Memory B cell (primary cell): ENCODE data around the gene DOCK10.

Experiments
- ATAC-seq: fragments of 150-1000 bp; cut with Tn5 transposase; 2 replicates; pipeline ENCODE4 v1.10.0; 2021; ENCODE audit warnings: low read depth, mild to moderate bottlenecking, moderate library complexity
- DNase-seq, 2 donors: peaks; one replicate each; pipeline ENCODE4 v3.0.0; 2022; ENCODE audit warnings: low spot score in 2 of 2
- H3K27ac Mint-ChIP-seq: one replicate; pipeline ENCODE4 v1.8.0; 2022; ENCODE audit warnings: mild to moderate bottlenecking, moderate library complexity, mixed read lengths
- H3K27me3 Mint-ChIP-seq: one replicate; pipeline ENCODE4 v1.8.0; 2022; ENCODE audit warnings: mixed read lengths
- H3K36me3 Mint-ChIP-seq: one replicate; pipeline ENCODE4 v1.8.0; 2022; ENCODE audit warnings: mild to moderate bottlenecking, mixed read lengths
- H3K4me1 Mint-ChIP-seq: one replicate; pipeline ENCODE4 v1.8.0; 2022; ENCODE audit warnings: mixed read lengths
- H3K4me3 Mint-ChIP-seq: one replicate; pipeline ENCODE4 v1.8.0; 2022; ENCODE audit warnings: mild to moderate bottlenecking, moderate library complexity, mixed read lengths
- H3K9me3 Mint-ChIP-seq: one replicate; pipeline ENCODE4 v1.8.0; 2022; ENCODE audit warnings: mixed read lengths

Gene DOCK10

DNA sequence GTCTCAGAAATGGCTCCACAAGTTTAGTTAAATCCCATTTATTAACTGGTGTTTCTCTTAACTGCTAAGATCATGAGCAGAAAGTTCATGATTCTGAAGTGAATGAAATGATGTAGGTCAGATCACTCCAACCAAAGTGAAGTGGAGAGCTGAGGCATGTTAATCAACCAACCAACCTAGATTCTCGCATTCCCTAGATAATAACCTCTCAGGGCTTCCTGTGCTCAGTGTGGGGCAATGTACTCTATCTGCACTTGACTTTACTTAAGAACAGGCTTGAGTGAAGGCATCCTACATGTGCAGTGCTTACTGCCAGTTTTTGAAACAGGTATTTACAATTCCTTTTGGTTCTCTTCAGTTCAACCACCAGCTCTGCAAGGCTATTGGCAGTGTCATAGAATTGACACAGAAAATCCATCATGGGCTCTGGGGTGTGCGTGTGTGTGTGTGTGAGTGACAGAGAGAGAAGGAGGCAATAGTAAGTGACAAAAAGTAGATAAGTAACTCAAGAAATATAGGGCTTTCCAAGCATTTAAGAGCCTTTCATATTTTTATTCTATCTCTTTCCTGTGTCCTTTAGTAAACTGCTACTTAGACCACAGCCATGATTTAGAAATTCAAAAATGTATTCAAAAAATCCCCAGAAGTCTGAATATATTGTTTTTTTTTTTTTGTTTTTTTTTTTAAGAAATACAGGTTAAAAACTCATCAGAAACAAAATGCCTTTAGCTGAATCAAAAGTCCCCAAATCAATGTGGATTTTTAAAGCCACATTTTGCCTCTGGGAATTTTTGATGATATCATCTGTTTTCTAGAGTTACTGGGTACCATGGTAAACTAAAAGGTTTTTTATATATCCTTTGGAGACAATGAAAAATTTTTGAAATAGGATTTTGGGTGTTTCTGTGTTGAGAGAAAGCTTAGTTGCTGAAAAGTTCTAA lies 28.6 kb downstream of the DOCK10 start:
- H3K27me3 Mint-ChIP-seq, result no peaks in the 10 kb centered on the region
- ATAC-seq, result no peak
- DNase-seq, result no peak
- peaks cover 17% of the 10 kb centered on the region for H3K4me1 Mint-ChIP-seq
- H3K4me3 Mint-ChIP-seq, result no peak overlapping the region
- no peaks in the 10 kb centered on the region for H3K9me3 Mint-ChIP-seq
- no peak overlapping the region for H3K27ac Mint-ChIP-seq
- peaks cover 2% of the 10 kb centered on the region for H3K36me3 Mint-ChIP-seq

DNA sequence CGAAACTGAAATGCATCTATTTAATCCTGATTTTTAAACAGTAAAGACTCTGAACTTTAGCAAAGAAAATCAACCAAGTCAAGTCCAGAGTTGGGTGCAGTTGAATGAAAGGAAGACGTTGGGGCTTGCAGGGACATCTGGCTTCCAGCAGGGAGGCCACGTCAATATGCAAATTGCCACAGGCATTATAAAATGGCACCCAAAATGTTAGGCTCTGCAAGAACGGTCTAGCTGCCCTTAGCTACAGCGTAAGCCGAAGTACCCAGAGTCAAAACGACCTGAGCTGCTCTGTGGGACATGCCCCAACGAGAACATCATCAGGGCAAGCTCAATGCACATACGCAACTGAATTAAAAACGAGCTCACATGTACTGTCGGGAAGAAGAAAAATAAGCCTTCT lies 30.7 kb downstream of the DOCK10 start:
- Mint-ChIP-seq H3K36me3 (peaks cover 2% of the 10 kb centered on the region), H3K27me3 (no peaks in the 10 kb centered on the region), H3K27ac (no peak overlapping the region), H3K9me3 (no peaks in the 10 kb centered on the region), H3K4me3 (no peak overlapping the region), H3K4me1 (peaks cover 26% of the 10 kb centered on the region)
- ATAC-seq (no peak), DNase-seq (no peak)

DNA sequence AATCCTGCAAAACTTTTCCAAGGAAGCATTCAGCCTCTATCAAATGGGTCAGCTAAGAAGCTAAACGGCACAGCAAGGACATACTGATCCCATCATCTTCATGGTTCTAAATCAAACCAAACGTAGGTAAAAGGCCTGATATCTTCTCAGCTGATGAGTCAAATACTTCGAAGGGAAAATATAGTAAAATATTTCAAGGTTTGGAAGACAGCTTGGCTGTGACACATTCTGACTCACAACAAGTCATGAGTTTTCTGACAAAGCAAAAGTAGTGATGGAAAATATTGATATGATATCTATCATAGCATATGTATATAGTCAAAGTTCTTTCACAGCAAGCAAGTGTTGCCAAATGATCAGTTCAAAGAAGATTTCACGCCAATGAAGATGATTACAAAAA lies 31.5 kb downstream of the DOCK10 start:
- Mint-ChIP-seq H3K27ac (no peak overlapping the region), H3K4me1 (peaks cover 28% of the 10 kb centered on the region), H3K27me3 (no peaks in the 10 kb centered on the region), H3K4me3 (no peak overlapping the region), H3K9me3 (no peaks in the 10 kb centered on the region), H3K36me3 (peaks cover 3% of the 10 kb centered on the region)
- DNase-seq (no peak), ATAC-seq (no peak)

DNA sequence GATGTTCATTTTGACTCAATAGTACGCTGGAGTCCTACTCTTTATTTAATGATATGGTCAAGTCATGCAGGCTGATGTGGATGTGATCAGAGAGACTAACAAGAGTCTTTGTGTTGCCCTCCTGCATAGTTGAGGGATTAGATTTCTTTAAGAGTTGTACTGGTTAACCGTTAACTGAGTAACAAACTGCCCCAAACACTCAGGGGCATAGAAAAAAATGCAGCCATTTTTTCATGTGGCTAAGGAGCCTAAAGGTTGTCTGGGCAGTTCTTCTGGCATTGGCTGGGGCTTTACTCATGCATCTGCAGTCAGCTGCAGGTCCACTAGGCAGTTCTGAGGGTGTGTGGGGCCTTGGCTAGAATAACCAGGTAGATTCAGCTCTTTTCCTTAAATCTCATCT lies 32.5 kb downstream of the DOCK10 start:
- no peak overlapping the region for H3K4me3 Mint-ChIP-seq
- H3K4me1 Mint-ChIP-seq, result peaks cover 28% of the 10 kb centered on the region
- H3K27me3 Mint-ChIP-seq, result no peaks in the 10 kb centered on the region
- no peak overlapping the region for H3K27ac Mint-ChIP-seq
- H3K9me3 Mint-ChIP-seq, result no peaks in the 10 kb centered on the region
- peaks cover 3% of the 10 kb centered on the region for H3K36me3 Mint-ChIP-seq
- ATAC-seq, result no peak
- DNase-seq, result no peak

DNA sequence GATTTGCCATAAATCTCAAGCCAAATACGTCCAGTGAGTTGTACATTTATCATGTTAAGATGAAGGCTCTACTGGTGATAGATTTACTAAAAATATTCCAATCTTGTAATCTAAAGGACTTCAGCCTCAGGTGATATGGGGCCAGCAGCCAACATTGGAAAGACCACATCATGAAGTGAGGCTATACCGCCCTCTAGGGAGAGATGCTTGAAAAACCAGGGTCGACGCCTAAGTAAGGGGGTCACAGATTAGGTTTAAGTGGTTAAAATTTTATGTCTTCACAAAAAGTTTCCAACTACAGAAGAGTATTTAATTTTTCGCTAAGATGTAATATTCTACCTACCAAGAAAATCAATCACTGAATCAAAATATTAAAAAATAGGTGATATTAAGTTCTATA lies 33.3 kb downstream of the DOCK10 start:
- Mint-ChIP-seq H3K27me3 (no peaks in the 10 kb centered on the region), H3K27ac (peak overlapping the region; percentile 65), H3K4me1 (peaks cover 28% of the 10 kb centered on the region), H3K9me3 (no peaks in the 10 kb centered on the region), H3K4me3 (no peak overlapping the region), H3K36me3 (peaks cover 3% of the 10 kb centered on the region)
- peak; percentile 37 for ATAC-seq
- DNase-seq, result no peak

DNA sequence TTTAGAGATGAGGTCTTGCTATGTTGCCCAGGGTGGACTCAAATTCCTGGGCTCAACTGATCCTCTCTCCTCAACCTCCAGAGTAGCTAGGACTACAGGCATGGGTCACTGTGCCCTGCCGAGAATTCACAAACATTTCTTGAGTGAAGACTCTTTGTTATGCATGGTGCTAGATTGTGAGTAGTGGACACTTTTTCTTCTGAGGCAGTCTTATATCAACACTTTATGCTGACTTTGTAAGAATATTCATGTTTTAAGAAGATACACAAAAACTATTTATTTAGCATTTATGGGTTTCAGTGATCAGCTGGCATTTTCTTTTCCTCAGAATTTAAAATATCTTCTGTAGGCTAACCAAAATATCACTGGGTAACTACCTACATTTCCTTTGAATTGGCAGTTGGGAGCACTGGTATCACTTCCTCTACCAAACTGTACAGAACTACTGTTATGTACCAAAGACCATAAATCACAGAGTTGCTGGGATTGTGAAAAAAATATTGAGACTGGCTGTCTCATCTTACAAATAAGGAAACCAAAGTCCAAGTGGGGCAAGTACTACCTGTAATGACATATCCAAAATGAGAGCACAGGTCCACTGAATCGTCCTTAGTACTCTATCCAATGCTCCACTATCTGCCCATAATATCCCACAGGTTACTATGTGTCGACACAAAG lies 34.0 kb downstream of the DOCK10 start:
- H3K4me3 Mint-ChIP-seq, result no peak overlapping the region
- DNase-seq (no peak), ATAC-seq (peak; percentile 81)
- peaks cover 25% of the 10 kb centered on the region for H3K4me1 Mint-ChIP-seq
- H3K36me3 Mint-ChIP-seq, result peaks cover 3% of the 10 kb centered on the region
- peak overlapping the region; percentile 65 for H3K27ac Mint-ChIP-seq
- no peaks in the 10 kb centered on the region for H3K9me3 Mint-ChIP-seq
- no peaks in the 10 kb centered on the region for H3K27me3 Mint-ChIP-seq

DNA sequence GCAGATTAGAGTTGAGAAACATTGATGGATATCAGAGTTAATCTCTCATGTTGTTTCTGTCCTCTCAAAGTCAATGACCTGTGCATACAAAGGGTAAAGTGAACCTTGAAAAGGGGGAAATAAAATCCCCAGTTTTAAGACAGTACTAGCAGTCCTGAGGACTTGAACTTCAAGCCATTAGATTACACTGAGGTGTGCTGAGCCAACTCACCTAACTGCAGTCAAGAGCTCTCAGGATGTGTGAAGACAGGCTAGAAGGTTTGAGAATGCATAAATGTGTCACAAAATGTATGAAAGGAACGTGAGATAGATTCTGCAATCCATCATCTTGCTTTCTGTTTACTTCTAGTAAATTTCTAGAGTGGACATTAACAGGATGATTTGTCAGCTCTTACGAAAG lies 35.5 kb downstream of the DOCK10 start:
- no peaks in the 10 kb centered on the region for H3K27me3 Mint-ChIP-seq
- no peaks in the 10 kb centered on the region for H3K9me3 Mint-ChIP-seq
- peaks cover 3% of the 10 kb centered on the region for H3K36me3 Mint-ChIP-seq
- ATAC-seq, result no peak
- peaks cover 36% of the 10 kb centered on the region for H3K4me1 Mint-ChIP-seq
- DNase-seq, result no peak
- peak overlapping the region; percentile 21 for H3K27ac Mint-ChIP-seq
- H3K4me3 Mint-ChIP-seq, result no peak overlapping the region

DNA sequence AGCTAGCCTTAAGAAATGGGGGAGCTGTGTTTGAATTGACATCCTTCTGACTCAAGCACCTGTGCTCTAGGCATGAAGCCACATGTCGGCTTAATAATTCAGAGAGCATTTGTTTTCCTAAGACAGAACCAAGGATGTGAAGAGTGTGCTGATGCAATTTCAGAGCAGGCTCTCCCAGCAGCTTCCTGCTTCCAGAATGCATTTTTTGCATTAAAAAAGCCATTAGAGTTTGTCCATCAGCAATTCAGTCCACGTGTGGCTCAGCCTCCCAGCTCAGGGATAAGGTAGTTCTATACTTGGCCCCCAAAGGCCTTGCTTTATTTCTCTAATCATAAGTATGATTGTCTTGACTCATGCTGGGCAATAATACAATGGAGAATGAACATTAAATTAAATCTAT lies 37.7 kb downstream of the DOCK10 start:
- Mint-ChIP-seq H3K4me1 (peaks cover 34% of the 10 kb centered on the region), H3K36me3 (peaks cover 2% of the 10 kb centered on the region)

DNA sequence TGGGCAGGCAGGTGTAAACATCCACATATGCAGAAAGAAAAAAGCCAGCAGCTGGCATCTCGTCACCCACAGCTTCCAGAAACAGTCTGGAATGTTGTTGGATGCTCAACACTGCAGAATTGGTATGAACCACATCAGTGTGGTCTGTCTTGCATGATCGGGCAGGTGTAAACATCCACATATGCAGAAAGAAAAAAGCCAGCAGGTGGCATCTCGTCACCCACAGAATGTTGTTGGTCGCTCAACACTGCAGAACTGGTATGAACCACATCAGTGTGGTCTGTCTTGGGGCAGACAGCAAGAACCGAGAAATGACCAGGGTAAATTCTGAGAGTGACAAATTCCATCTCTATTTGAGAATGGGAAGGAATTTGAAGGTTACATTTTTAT lies 39.6 kb downstream of the DOCK10 start:
- peaks cover 29% of the 10 kb centered on the region for H3K4me1 Mint-ChIP-seq
- peak; percentile 96 for ATAC-seq
- no peaks in the 10 kb centered on the region for H3K27me3 Mint-ChIP-seq
- peaks cover 5% of the 10 kb centered on the region for H3K36me3 Mint-ChIP-seq
- H3K27ac Mint-ChIP-seq, result peak overlapping the region; percentile 94
- peak overlapping the region; percentile 32 for H3K4me3 Mint-ChIP-seq
- no peaks in the 10 kb centered on the region for H3K9me3 Mint-ChIP-seq
- peak; percentile 35 to 49 for DNase-seq

More for the DNA sequence above, 37.7 kb downstream of the DOCK10 start:
- H3K4me3 Mint-ChIP-seq, result no peak overlapping the region
- no peaks in the 10 kb centered on the region for H3K27me3 Mint-ChIP-seq
- no peaks in the 10 kb centered on the region for H3K9me3 Mint-ChIP-seq
- no peak overlapping the region for H3K27ac Mint-ChIP-seq
- ATAC-seq, result no peak
- DNase-seq, result no peak

DNA sequence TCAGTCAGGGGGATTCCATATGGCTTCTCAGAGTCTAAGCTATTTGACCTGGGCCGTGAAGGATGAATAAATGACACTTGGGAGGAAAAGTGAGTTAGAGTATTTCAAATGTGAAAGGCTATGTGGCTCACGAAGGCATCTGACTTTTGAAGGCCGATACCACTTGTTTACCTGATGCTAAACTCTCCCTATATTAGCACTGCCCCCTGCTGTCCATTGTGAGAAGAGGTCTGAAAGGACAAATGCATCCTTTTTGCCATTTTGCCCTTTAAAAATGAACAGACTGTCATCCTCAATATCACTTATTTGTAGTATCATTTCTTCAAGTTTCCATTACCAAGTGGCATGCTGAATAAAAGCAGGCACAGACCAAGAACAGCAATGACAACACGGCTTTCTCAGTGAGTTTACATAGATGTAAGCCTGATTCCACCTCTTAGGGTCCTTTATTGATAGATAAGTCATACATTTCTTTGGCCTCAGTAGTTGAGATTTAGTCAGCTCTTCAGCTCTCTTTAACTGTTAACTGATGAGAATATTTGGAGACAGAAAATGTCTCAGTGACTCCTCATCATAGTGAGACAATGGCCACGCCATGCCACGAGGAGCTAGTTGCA lies 40.1 kb downstream of the DOCK10 start:
- H3K27me3 Mint-ChIP-seq, result no peaks in the 10 kb centered on the region
- peak overlapping the region; percentile 94 for H3K27ac Mint-ChIP-seq
- H3K4me3 Mint-ChIP-seq, result peak overlapping the region; percentile 32
- ATAC-seq (peak; percentile 68), DNase-seq (peak; percentile 65 to 70)
- H3K9me3 Mint-ChIP-seq, result no peaks in the 10 kb centered on the region
- H3K36me3 Mint-ChIP-seq, result peaks cover 7% of the 10 kb centered on the region
- H3K4me1 Mint-ChIP-seq, result peaks cover 29% of the 10 kb centered on the region

DNA sequence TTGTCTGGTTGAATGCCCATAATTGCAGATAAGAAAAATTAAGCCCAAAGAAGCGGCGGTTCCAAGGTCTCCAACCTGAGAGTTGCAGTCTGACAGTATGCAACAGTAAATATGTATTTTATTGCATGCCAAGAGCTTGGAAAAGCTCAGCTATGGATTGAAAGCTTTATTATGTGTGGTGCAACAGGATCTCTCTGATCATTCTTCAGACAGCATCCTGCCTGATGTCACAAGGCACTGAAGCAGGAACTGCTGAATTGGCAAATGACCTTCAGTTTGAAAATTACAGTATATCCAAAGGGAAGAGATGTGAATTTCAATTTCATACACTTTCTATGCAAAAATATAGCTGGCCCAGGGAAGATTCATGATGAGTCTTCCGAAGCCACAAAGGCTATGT lies 42.5 kb downstream of the DOCK10 start:
- Mint-ChIP-seq H3K27ac (no peak overlapping the region), H3K27me3 (no peaks in the 10 kb centered on the region), H3K4me1 (peaks cover 28% of the 10 kb centered on the region), H3K36me3 (peaks cover 11% of the 10 kb centered on the region), H3K9me3 (no peaks in the 10 kb centered on the region), H3K4me3 (no peak overlapping the region)
- no peak for DNase-seq
- no peak for ATAC-seq

DNA sequence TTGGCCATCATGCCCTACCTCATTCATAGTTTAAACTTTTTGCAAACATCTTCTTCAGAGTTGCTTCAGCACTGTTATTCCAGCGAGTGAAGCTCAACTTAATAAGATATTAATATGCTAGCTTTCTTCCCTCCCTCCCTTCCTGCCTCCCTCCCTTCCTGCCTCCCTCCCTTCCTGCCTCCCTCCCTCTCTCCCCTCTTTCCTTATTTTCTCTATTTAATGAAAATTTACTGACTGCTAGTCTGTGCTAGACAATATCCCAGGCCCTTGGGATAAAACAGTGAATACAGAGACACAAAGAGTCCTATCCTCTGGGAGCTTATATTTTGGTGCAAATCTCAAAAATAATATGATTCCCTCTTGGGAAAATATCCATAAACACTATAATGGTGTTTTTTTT lies 42.9 kb downstream of the DOCK10 start:
- Mint-ChIP-seq H3K4me3 (no peak overlapping the region), H3K27ac (no peak overlapping the region), H3K9me3 (no peaks in the 10 kb centered on the region), H3K36me3 (peaks cover 14% of the 10 kb centered on the region), H3K4me1 (peaks cover 33% of the 10 kb centered on the region), H3K27me3 (no peaks in the 10 kb centered on the region)
- ATAC-seq (no peak), DNase-seq (no peak)

DNA sequence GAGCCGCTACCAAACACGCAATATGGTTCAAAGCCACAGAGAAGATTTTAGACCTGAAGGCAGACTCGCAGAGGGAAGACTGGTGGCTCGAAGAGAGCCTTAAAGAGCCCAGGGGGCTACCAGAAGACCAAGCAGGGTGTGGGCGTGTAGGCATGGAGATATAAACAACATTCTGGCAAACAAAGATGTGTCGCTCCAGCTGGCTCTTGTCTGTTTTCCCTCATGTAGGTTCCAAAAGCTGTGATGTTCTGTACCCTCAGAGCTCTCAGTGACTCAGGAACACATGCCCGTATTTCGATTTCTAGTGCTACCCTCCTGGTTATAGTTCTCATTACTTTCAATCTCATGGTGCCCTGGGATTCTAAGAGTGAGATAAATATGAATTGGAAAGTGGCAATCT lies 44.5 kb downstream of the DOCK10 start:
- H3K27me3 Mint-ChIP-seq, result no peaks in the 10 kb centered on the region
- ATAC-seq, result no peak
- H3K27ac Mint-ChIP-seq, result peak overlapping the region; percentile 4
- H3K4me3 Mint-ChIP-seq, result no peak overlapping the region
- peaks cover 35% of the 10 kb centered on the region for H3K4me1 Mint-ChIP-seq
- no peak for DNase-seq
- no peaks in the 10 kb centered on the region for H3K9me3 Mint-ChIP-seq
- peaks cover 15% of the 10 kb centered on the region for H3K36me3 Mint-ChIP-seq

DNA sequence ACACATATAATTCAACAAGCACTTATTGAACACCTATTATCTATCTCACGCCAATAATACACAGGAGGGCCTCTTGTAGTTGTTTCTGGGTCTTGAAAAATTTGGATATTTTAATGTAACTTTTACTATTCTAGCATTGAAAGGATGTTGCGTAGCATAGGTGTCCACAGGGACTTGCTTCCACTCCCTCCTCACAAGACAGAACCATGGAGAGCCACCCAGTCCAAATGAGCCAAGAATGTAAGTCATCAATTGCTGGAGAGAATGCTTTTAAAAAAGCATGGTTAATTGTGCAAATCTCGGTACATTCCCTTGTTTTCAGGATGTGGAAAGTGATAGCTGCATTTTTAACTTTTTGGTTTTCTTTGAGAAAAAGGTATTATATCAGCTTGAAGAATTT lies 46.8 kb downstream of the DOCK10 start:
- H3K36me3 Mint-ChIP-seq, result peaks cover 27% of the 10 kb centered on the region
- no peaks in the 10 kb centered on the region for H3K9me3 Mint-ChIP-seq
- no peak overlapping the region for H3K27ac Mint-ChIP-seq
- DNase-seq, result no peak
- H3K4me1 Mint-ChIP-seq, result peaks cover 30% of the 10 kb centered on the region
- no peaks in the 10 kb centered on the region for H3K27me3 Mint-ChIP-seq
- ATAC-seq, result no peak
- H3K4me3 Mint-ChIP-seq, result no peak overlapping the region
